Liver (tissue), 3 donors: ENCODE results near the gene HMGCL.

Source experiments
- ATF3 ChIP-seq: IDR thresholded peaks from 2 replicates; pipeline ENCODE4 v1.6.1; 2016; ENCODE audit warnings: antibody characterized with exemption
- CTCF ChIP-seq: fragments of 150-350 bp; IDR thresholded peaks from 2 replicates; pipeline ENCODE4 v1.5.1; 2017; ENCODE audit warnings: improper control_type of control experiment, low read depth, low read length; ENCODE audit not compliant: missing input control
- MAX ChIP-seq: IDR thresholded peaks from 2 replicates; pipeline ENCODE4 v1.6.1; 2016; ENCODE audit warnings: antibody characterized with exemption
- YY1 ChIP-seq: IDR thresholded peaks from 2 replicates; pipeline ENCODE4 v1.6.1; 2016; ENCODE audit warnings: antibody characterized with exemption, mild to moderate bottlenecking
- donor health status: healthy.
- donor health status: healthy.

GRCh38 chr1:23825762-23826522, 713 bp upstream of the HMGCL start:
- TF ChIP-seq CTCF (no peak), YY1 (no peak), ATF3 (no peak), MAX (no peak)
